PFSK-1 (cell line): ENCODE data around the gene GSTM5.

ENCODE experiments used
- SIN3A ChIP-seq: IDR thresholded peaks from 2 replicates; pipeline ENCODE4 v1.6.1; 2012; ENCODE audit warnings: mild to moderate bottlenecking, low read length, moderate library complexity, borderline replicate concordance; ENCODE audit not compliant: insufficient read depth
- TF ChIP-seq, protein P1 (sequence below), 2 experiments: IDR thresholded peaks; 2 replicates each; pipeline versions ENCODE4 v1.6.1 to v1.8.0; 2011 to 2012; ENCODE audit warnings: low read depth in 2 of 2, low read length in 2 of 2, control low read depth in 1 of 2, inconsistent platforms in 1 of 2, mild to moderate bottlenecking in 1 of 2, moderate library complexity in 1 of 2; ENCODE audit not compliant: insufficient read depth in 1 of 2

GRCh38 chr1:109721971-109722370 lies 9.9 kb downstream of the GSTM5 start:
- TF ChIP-seq, protein P1, sequence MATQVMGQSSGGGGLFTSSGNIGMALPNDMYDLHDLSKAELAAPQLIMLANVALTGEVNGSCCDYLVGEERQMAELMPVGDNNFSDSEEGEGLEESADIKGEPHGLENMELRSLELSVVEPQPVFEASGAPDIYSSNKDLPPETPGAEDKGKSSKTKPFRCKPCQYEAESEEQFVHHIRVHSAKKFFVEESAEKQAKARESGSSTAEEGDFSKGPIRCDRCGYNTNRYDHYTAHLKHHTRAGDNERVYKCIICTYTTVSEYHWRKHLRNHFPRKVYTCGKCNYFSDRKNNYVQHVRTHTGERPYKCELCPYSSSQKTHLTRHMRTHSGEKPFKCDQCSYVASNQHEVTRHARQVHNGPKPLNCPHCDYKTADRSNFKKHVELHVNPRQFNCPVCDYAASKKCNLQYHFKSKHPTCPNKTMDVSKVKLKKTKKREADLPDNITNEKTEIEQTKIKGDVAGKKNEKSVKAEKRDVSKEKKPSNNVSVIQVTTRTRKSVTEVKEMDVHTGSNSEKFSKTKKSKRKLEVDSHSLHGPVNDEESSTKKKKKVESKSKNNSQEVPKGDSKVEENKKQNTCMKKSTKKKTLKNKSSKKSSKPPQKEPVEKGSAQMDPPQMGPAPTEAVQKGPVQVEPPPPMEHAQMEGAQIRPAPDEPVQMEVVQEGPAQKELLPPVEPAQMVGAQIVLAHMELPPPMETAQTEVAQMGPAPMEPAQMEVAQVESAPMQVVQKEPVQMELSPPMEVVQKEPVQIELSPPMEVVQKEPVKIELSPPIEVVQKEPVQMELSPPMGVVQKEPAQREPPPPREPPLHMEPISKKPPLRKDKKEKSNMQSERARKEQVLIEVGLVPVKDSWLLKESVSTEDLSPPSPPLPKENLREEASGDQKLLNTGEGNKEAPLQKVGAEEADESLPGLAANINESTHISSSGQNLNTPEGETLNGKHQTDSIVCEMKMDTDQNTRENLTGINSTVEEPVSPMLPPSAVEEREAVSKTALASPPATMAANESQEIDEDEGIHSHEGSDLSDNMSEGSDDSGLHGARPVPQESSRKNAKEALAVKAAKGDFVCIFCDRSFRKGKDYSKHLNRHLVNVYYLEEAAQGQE (IDR thresholded peaks at IDR 0.05; ENCODE audit: insufficient read depth in 1 of 2, low read depth in 2 of 2, low read length in 2 of 2): no peak
- no peak for TF ChIP-seq SIN3A
